Transverse colon (tissue), 4 donors: Measurements from ENCODE around the gene LIMS1. TPM values are rescaled to one million over a fixed set of nuclear protein-coding genes. Genes with fewer than 3 reads are reported as not detected.

Experiments
- DNase-seq: peaks from one replicate; pipeline ENCODE4 v3.0.0-alpha.2; 2019
- H3K27ac ChIP-seq, 4 donors: fragments of 200-600 bp; sonication (generic); 2 replicates each; pipeline ENCODE4 v1.5.1; 2016 to 2018; ENCODE audit warnings: inconsistent platforms in 4 of 4
- H3K27me3 ChIP-seq: fragments of 200-600 bp; sonication (generic); 2 replicates; pipeline ENCODE4 v1.5.1; 2017; ENCODE audit warnings: inconsistent platforms
- H3K36me3 ChIP-seq, 4 donors: fragments of 200-600 bp; sonication (generic); 2 replicates each; pipeline ENCODE4 v1.5.1; 2017 to 2019; ENCODE audit warnings: inconsistent platforms in 4 of 4
- H3K4me1 ChIP-seq, 4 donors: fragments of 200-600 bp; sonication (generic); 2 replicates each; pipeline ENCODE4 v1.5.1; 2017 to 2020; ENCODE audit warnings: inconsistent platforms in 4 of 4
- H3K4me3 ChIP-seq, 4 donors: fragments of 200-600 bp; sonication (generic); 1 replicate in 1 of 4; 2 replicates in 3 of 4; pipeline versions ENCODE4 v1.5.1 to v1.6.1; 2017 to 2019; ENCODE audit warnings: inconsistent platforms in 4 of 4
- H3K9me3 ChIP-seq, 2 donors: fragments of 200-600 bp; sonication (generic); 2 replicates each; pipeline ENCODE4 v1.5.1; 2017 to 2019; ENCODE audit warnings: inconsistent platforms in 2 of 2
- EP300 ChIP-seq: sonication (generic); formaldehyde crosslinking; IDR thresholded peaks from one replicate; pipeline ENCODE4 v1.6.1; 2017; ENCODE audit warnings: antibody characterized with exemption, low read depth
- POLR2A ChIP-seq: fragments of 450-650 bp; IDR thresholded peaks from one replicate; pipeline ENCODE4 v1.6.1; 2016; ENCODE audit warnings: antibody characterized with exemption, mild to moderate bottlenecking, moderate library complexity
- POLR2AphosphoS5 ChIP-seq, 3 donors: sonication (generic); formaldehyde crosslinking; IDR thresholded peaks; one replicate each; pipeline ENCODE4 v1.6.1; 2016; ENCODE audit warnings: antibody characterized with exemption in 3 of 3
- WGBS, 2 donors: methylation state at CpG; one replicate each; pipeline ENCODE4 v1.1.5; 2018; ENCODE audit warnings: low coverage in 1 of 2; 5-methylcytosine and 5-hydroxymethylcytosine counted together
- in situ Hi-C, 4 donors: fragments of 200-750 bp; cut with MboI; loops; one replicate each; pipeline versions ENCODE4 v1.15.0 to v1.15.1; 2017; ENCODE audit warnings: low sequenced_read_pairs in 3 of 4, low pct_ligation_motif_present in 1 of 4, low pct_unique_long_range_greater_than_20kb in 1 of 4
- intact Hi-C: fragments of 100-400 bp; cut with DNase I; formaldehyde crosslinking; loops from one replicate; pipeline ENCODE4 v1.15.1; 2023; ENCODE audit warnings: low total_unique reads
- total RNA-seq, 4 donors: library from RNA; depleted of rRNA; stranded (reverse); fragments of >200 nt; gene quantifications; one replicate each; pipeline ENCODE4 v1.1.0, GENCODE V29; 2016
- TF ChIP-seq, protein P1 (sequence below), 5 experiments: fragments of 200-600 bp in 3 of 5; fragments of 450-650 bp in 2 of 5; sonication (generic) in 3 of 5; IDR thresholded peaks; 1 replicate in 2 of 5; 2 replicates in 3 of 5; pipeline ENCODE4 v1.5.1; 2016 to 2017; ENCODE audit warnings: antibody characterized with exemption in 5 of 5, inconsistent platforms in 3 of 5, mild to moderate bottlenecking in 2 of 5, moderate library complexity in 1 of 5

LIMS1 gene
- total RNA-seq, 4 donors from 2014 or later: 4.5 to 41.0 (median 24.1) TPM

GRCh38 chr2:108547606-108548005 is 13.3 kb downstream of the LIMS1 start:
- in situ Hi-C loops: no loop called here
- Histone ChIP-seq H3K27me3 (no peaks in the 10 kb centered on the region), H3K36me3 (no peaks in the 10 kb centered on the region), H3K9me3 (no peaks in the 10 kb centered on the region), H3K4me3 (no peak overlapping the region), H3K27ac (no peak overlapping the region), H3K4me1 (peaks cover 0 to 26% (median 6%) of the 10 kb centered on the region in 4 donors)
- WGBS, 2 donors: 81 to 83% methylated on average over 5 of the region's 5 CpGs
- TF ChIP-seq POLR2A: no peak
- no peak for TF ChIP-seq EP300
- TF ChIP-seq, protein P1, sequence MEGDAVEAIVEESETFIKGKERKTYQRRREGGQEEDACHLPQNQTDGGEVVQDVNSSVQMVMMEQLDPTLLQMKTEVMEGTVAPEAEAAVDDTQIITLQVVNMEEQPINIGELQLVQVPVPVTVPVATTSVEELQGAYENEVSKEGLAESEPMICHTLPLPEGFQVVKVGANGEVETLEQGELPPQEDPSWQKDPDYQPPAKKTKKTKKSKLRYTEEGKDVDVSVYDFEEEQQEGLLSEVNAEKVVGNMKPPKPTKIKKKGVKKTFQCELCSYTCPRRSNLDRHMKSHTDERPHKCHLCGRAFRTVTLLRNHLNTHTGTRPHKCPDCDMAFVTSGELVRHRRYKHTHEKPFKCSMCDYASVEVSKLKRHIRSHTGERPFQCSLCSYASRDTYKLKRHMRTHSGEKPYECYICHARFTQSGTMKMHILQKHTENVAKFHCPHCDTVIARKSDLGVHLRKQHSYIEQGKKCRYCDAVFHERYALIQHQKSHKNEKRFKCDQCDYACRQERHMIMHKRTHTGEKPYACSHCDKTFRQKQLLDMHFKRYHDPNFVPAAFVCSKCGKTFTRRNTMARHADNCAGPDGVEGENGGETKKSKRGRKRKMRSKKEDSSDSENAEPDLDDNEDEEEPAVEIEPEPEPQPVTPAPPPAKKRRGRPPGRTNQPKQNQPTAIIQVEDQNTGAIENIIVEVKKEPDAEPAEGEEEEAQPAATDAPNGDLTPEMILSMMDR (IDR thresholded peaks at IDR 0.05): no peak
- TF ChIP-seq POLR2AphosphoS5 (IDR thresholded peaks at IDR 0.05): no peak
- DNase-seq: no peak
- intact Hi-C loops: no loop called here

DNA sequence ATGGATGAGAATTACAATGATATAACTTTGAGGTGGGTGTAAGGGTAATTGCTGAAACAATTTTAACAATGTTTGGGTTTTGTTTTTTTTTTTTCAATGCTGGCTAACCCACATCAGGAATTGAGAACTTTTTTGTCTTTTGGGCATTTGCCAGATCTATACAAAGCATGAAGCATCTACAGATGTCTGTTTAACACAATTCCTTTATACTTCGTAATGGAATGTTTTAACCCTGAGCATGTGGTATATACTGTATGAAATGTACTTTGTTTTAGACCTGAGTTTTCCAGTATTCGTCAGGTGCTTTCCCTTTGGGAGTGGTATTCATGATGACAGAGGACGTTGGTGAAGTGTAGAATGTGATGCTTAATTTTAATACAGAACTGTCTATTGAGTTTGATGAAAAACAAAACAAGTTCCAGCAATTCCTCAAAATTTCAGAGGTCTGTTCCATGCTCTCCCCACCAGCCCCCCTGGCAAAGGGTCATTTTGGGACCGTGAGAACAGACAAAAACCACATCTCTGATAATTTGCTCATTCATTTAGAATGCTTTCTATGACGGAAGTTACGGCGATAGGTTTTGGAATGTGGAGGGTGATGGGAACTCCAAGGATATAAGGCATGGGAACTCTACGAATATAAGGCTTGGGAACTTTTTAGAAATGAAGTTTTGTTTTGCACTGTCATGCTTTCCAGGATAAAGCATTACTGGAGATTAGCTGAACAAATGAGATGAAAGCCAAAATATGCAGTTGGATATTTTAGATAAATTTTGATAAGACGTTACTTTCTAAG is 14.1 kb downstream of the LIMS1 start:
- intact Hi-C loops: no loop called here

DNA sequence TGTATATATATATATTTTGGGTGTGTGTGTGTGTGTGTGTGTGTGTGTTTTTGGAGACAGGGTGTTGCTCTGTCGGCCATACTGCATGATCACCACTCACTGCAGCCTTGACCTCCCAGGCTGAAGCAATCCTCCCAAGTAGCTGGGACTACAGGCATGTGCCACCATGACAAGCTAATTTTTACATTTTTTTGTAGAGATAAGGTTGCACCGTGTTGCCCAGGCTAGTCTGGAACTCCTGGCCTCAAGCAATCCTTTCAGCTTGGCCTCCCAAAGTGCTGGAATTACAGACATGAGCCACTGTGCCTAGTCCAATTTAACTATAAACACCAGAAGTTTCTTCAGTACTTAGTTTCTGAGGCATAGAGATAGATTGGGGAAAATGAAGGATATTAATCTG is 18.3 kb downstream of the LIMS1 start:
- in situ Hi-C loops (no loop called here), intact Hi-C loops (no loop called here)
- DNase-seq: no peak
- TF ChIP-seq, protein P1 (IDR thresholded peaks at IDR 0.05): no peak
- TF ChIP-seq POLR2AphosphoS5 (IDR thresholded peaks at IDR 0.05): no peak
- no peak for TF ChIP-seq POLR2A
- TF ChIP-seq EP300: no peak
- Histone ChIP-seq H3K36me3 (no peaks in the 10 kb centered on the region), H3K4me1 (peaks cover 3 to 38% (median 14%) of the 10 kb centered on the region in 4 donors), H3K27ac (peak overlapping the region; percentile 55 to 79 (median 67)), H3K9me3 (no peaks in the 10 kb centered on the region), H3K27me3 (no peaks in the 10 kb centered on the region), H3K4me3 (no peak overlapping the region)
- 88% methylated on average over 2 of the region's 2 CpGs; no CpG with 5 or more reads in 1 of the 2 donors for WGBS, 2 donors

More for the DNA sequence above, 14.1 kb downstream of the LIMS1 start:
- H3K27me3 ChIP-seq: no peaks in the 10 kb centered on the region
- H3K9me3 ChIP-seq: no peaks in the 10 kb centered on the region
- H3K4me1 ChIP-seq: peaks cover 0 to 32% (median 13%) of the 10 kb centered on the region in 4 donors
- 63 to 81% methylated on average over 9 of the region's 9 CpGs for WGBS, 2 donors
- TF ChIP-seq EP300: no peak
- no peak for TF ChIP-seq POLR2AphosphoS5 (IDR thresholded peaks at IDR 0.05)
- TF ChIP-seq, protein P1 (IDR thresholded peaks at IDR 0.05): no peak
- no peak for TF ChIP-seq POLR2A
- no peak overlapping the region for H3K27ac ChIP-seq
- no peak for DNase-seq
- H3K4me3 ChIP-seq: no peak overlapping the region
- no peaks in the 10 kb centered on the region for H3K36me3 ChIP-seq
- in situ Hi-C loops: no loop called here

- Histone ChIP-seq H3K4me3 (no peak overlapping the region), H3K36me3 (no peaks in the 10 kb centered on the region), H3K27ac (peak overlapping the region; percentile 55 to 79 (median 67)), H3K27me3 (no peaks in the 10 kb centered on the region), H3K9me3 (no peaks in the 10 kb centered on the region), H3K4me1 (peaks cover 3 to 36% (median 13%) of the 10 kb centered on the region in 4 donors)
- intact Hi-C loops (no loop called here), in situ Hi-C loops (no loop called here)
- WGBS, 2 donors: 59 to 66% methylated on average over 4 to 7 of the region's 7 CpGs
- DNase-seq: no peak
- TF ChIP-seq POLR2A: no peak
- no peak for TF ChIP-seq EP300
- TF ChIP-seq POLR2AphosphoS5 (IDR thresholded peaks at IDR 0.05): no peak
- TF ChIP-seq, protein P1 (IDR thresholded peaks at IDR 0.05): no peak
These were observed 19.1 kb downstream of the LIMS1 start for GRCh38 chr2:108553209-108553919.
